Measurements from ENCODE around the gene C19orf53. TPM values are rescaled to one million over a fixed set of nuclear protein-coding genes. Genes with fewer than 3 reads are reported as not detected.

The C19orf53 gene
- polyA plus RNA-seq, 4 donors, result 82.6 to 127 (median 107) TPM

DNA sequence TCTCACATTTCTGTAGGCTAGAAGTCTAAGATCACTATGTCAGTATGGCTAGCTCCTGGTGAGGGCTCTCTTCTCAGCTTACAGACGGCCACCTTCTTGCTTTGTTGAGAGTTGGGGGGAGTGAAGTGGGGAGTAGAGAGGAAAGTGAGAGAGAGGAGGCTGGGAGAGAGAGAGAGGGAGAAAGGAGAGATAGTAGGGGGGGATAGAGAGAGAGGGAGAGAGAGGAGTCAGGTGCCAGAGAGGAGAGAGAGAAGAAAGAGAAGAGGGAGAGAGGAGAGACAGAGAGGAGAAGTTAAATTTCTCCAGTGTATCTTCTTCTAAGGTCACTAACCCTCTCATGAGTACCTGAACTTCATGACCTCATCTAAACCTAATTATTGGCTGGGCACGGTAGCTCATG lies 49.6 kb downstream of the C19orf53 start:
- no peak for DNase-seq (ENCODE audit: low read depth in 4 of 4, low spot score in 3 of 4)

DNA sequence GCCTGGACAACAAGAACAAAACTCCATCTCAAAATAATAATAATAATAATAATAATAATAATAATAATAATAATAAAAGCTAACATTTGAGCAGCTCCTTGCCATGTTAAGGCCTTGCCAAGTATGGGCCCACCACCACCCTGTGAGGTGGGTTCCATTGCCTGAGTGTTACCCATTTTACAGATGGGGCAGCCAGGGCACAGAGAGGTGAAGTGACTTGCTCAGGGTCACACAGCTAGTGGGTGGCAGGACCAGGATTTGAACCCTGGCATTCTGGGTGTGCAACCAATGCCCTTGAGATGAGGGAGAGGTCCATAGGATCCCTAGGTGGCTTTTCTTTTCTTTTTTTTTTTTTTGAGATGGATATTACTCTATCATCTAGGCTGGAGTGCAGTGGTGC lies 50.4 kb downstream of the C19orf53 start:
- DNase-seq (ENCODE audit: low read depth in 4 of 4, low spot score in 3 of 4), result no peak

DNA sequence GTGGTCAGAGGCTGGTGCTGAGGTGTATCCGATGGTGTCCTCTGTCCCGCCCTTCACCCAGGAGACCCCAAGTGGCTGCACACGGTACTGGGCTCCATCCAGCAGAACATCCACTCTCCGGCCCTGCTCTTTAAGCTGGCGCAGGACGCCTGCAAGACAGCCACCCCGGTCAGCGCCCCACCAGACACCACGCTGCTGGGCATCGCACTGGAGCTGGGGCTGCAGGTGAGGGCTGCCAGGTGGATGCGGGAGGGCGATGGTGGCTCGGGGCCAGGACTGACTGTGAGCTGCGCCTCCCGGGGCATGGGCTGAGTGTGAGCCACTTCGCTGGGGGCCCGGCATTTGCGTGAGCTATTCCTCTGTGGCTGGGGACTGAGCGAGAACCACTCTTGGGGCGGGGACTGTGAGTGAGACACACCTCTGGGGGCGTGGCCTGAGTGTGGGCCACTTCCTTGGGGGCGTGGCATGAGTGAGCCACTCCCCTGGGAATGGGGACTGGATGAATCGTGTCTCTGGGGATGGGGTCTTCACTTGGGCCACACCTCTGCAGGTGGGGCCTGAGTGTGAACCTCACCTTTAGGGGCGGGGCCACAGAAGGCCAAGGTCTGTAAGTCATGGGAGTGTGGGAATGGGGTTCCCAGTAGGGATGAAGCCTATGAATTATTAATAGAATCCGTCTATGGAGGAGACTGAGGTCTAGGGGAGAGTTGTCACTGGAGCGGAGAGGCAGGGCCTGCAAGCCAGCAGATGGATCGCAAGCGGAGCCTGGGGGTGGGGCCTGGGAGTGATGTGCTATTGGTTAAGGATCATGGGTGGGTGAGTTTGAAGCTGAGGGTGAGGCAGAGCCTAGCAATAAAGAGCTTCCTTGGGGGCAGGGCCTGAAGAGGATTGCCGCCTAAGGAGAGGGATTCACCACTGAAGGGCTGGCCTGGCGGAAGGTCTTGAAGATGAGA lies 51.5 kb downstream of the C19orf53 start:
- no peak for DNase-seq (ENCODE audit: low read depth in 4 of 4, low spot score in 3 of 4)

DNA sequence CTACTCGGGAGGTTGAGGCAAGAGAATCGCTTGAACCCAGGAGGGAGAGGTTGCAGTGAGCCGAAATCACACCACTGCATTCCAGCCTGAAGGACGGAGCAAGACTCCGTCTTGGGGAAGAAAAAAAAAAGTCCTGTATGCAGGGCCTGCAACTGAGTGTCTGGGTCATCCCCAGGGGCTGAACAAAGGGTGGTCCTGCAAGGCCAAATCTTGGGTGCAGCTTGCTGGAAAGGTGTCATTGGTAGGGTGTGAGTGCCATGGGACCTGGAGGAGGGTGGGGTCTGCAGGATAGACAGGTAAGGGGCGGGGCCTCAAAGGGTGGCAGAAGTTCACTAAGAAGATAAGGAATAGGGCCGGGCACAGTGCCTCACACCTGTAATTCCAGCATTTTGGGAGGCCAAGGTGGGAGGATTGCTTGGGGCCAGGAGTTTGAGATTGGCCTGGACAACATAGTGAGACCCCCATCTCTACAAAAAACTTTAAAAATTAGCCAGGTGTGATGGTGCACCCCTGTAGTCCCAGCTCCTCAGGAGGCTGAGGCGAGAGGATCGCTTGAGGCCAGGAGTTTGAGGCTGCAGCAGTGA lies 52.5 kb downstream of the C19orf53 start:
- no peak for DNase-seq (ENCODE audit: low read depth in 4 of 4, low spot score in 3 of 4)

DNA sequence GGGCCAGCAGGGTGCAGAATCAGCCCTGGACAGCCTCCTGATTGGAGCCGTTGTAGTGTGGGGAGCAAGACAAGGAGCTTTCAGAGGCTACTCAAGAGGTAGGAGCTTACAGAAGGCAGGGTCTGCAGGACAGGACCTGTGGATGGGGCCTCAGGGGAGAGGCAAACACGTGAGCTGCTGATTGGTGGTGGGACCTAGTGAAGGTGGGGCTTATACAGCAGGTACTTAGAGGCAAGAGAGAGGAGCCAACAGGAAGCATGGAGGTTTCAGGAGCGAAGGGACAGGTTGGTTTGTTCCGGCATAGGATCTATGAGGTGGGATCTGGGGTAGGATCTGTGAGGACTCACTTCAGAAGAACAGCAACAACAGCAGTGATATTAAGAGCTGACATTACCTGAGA lies 53.4 kb downstream of the C19orf53 start:
- no peak for DNase-seq (ENCODE audit: low read depth in 4 of 4, low spot score in 3 of 4)

Other genes starting within 250 kb of the C19orf53 start
- gene MRI1, start 9.9 kb upstream of the C19orf53 start, polyA plus RNA-seq (ENCODE audit: insufficient read length in 4 of 4), result 10 to 100 TPM; 15.5 to 42.7 (median 20.4) TPM
- gene ZSWIM4, start 21.0 kb downstream of the C19orf53 start, polyA plus RNA-seq (ENCODE audit: insufficient read length in 4 of 4), result 10 to 100 TPM in 1 of 4 donors, 1 to 10 TPM in 3; 3.7 to 11.7 (median 6.8) TPM
- 1 to 10 TPM in 3 of 4 donors, under 1 TPM in 1; 0.79 to 2.6 (median 1.6) TPM for gene NANOS3, start 102.7 kb downstream of the C19orf53 start, polyA plus RNA-seq (ENCODE audit: insufficient read length in 4 of 4)
- 1 to 10 TPM; 4.8 to 8.9 (median 6.0) TPM for gene BRME1, start 131.7 kb downstream of the C19orf53 start, polyA plus RNA-seq (ENCODE audit: insufficient read length in 4 of 4)
- 10 to 100 TPM; 19.4 to 45.8 (median 23.0) TPM for gene CC2D1A, start 131.7 kb downstream of the C19orf53 start, polyA plus RNA-seq (ENCODE audit: insufficient read length in 4 of 4)
- 1 to 10 TPM in 3 of 4 donors, under 1 TPM in 1; 0.86 to 1.7 (median 1.4) TPM for gene PODNL1, start 164.0 kb downstream of the C19orf53 start, polyA plus RNA-seq (ENCODE audit: insufficient read length in 4 of 4)
- 10 to 100 TPM; 26.1 to 46.7 (median 28.2) TPM for gene DCAF15, start 178.1 kb downstream of the C19orf53 start, polyA plus RNA-seq (ENCODE audit: insufficient read length in 4 of 4)
- gene RFX1, start 231.9 kb downstream of the C19orf53 start, polyA plus RNA-seq (ENCODE audit: insufficient read length in 4 of 4), result 10 to 100 TPM in 2 of 4 donors, 1 to 10 TPM in 2; 9.3 to 19.2 (median 10.2) TPM

Measured in left renal pelvis (tissue), 4 donors.